Right ventricle myocardium inferior (tissue), 1 donor: ENCODE data around the gene SLC45A1. TPM values are rescaled to one million over a fixed set of nuclear protein-coding genes. Genes with fewer than 3 reads are reported as not detected.
"Not testable (repeated sequence)": the region's sequence is repeated elsewhere in the genome, so short reads cannot be mapped to it uniquely, and the experiment has no call there.

ENCODE experiments used
- ATAC-seq: fragments of 200-7000 bp; cut with Tn5 transposase; one replicate; pipeline ENCODE4 v1.9.1; 2020; ENCODE audit warnings: mild to moderate bottlenecking, moderate library complexity
- DNase-seq: peaks from one replicate; pipeline ENCODE4 v3.0.0; 2021; ENCODE audit errors: missing footprints
- intact Hi-C: fragments of 100-400 bp; cut with DNase I; formaldehyde crosslinking; loops from one replicate; pipeline ENCODE4 v1.11.0; 2022
- long read RNA-seq: library from polyadenylated mRNA; unstranded; transcript quantifications from one replicate; pipeline ENCODE4 v2.0.0, GENCODE V29; 2021
- total RNA-seq: library from RNA; stranded (reverse); fragmentation: NEBNext Ultra II Directional; extraction: Animal tissue kit (Norgen Biotek cat#: 25700); gene quantifications from one replicate; pipeline ENCODE4 v1.2.1, GENCODE V29; 2021
- donor health status: DM: no; HTN: yes; CAD: no; lungs with severe emphysema.

Gene SLC45A1
- total RNA-seq = 2.5 TPM
- long read RNA-seq, partial matches to known transcripts = 0 of 2 reads
- long read RNA-seq, other reads (novel, unspliced or antisense) = 0 of 2 reads

GRCh38 chr1:8317647-8318381 is at the start of gene SLC45A1:
Gene SLC45A1 (plus strand): TSS chr1:8318114. CDS start chr1:8324330, 6,216 bp downstream.
- DNase-seq = peak; percentile 93
- intact Hi-C loops = loop anchor here (1.0 to 10.0 kb wide), 2 partner anchors 143 to 292 kb away; partner anchors contain the start of gene ERRFI1
- ATAC-seq = peak; percentile 90

GRCh38 chr1:8273036-8273435 is 44.9 kb upstream of the SLC45A1 start:
- intact Hi-C loops = no loop called here
- DNase-seq (no peak), ATAC-seq (no peak)

DNA sequence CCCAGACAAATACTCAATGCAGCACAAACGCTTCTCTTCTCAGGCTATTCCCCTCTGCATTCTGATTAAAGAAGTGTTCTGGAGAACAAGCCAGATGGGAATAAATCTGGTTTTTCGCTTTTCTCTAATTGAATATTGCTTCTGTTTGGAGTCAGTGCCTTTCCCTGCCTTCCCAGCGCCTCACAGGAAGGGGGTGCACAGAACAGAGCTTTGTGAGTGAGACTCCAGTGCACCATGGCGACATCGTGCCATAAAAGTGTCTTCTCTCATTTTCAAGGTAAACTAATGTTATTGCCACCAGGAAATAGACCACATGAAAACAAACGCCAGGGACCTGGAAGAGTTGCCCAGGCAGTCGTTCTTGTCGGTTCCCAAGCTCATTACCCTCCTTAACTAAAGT is 43.6 kb upstream of the SLC45A1 start:
- DNase-seq (no peak), ATAC-seq (no peak)
- intact Hi-C loops = no loop called here

- ATAC-seq (no peak), DNase-seq (no peak)
- intact Hi-C loops = no loop called here
Observed at GRCh38 chr1:8276173-8276914, 41.6 kb upstream of the SLC45A1 start.

DNA sequence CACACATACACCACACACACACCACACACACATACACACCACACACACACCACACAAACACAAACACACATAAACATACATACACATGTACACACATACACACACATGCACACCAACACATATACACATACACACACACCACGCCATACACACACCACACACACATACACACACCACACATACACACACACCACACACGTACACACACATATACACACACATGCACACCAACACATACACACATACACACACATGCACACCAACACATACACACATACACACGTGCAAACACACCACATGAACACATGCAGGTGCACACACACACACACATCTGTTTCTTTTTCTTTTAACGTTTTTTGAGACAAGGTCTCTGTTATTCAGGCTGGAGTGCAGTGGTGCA is 41.0 kb upstream of the SLC45A1 start:
- ATAC-seq = no peak

GRCh38 chr1:8278677-8279076 is 39.2 kb upstream of the SLC45A1 start:
- ATAC-seq, intact Hi-C loops, DNase-seq: not testable (repeated sequence)

More for the DNA sequence above, 41.0 kb upstream of the SLC45A1 start:
- intact Hi-C loops = no loop called here
- DNase-seq = no peak

- intact Hi-C loops = no loop called here
- ATAC-seq = peak; percentile 34
- peak; percentile 75 for DNase-seq
Observed at GRCh38 chr1:8281843-8282509, 35.9 kb upstream of the SLC45A1 start.

DNA sequence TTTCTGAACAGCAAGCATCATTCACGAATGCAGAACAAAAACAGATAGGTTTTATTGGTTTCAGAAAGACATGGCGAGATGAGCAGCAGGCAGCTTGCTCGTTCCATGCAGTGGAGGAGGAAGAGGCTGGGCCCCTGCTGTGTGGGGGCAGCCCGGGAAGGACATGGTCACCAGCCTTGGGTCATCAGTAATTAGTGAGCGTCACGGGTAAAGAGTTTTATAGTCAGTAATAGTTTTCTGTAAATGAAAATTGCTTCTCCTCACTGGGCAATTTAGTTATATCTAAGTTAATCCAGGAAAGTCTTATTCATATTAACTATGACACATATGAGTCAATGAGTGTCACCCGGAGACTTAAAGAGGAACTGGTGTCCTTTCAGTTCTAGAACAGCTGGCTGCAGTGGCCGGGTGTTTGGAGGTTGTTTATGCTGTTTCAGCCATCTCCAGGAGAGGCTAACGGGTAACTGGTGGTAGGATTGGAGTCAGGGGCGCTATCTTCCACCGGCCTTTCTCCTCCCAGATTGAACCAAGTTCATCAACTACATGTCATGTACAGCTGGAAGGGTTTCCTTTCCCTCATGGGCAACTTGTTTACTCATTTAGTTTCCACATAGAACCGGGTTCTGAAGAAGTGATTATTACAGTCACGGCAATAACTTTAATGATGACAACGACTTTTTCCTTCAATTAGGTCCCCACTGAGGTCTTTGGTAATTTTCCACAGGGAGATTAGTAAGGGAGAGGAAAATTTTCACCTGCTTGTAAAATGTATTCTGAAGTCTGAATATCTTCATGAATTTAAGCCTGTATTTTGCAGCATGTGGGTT is 34.6 kb upstream of the SLC45A1 start:
- DNase-seq (no peak), ATAC-seq (peak; percentile 57)

GRCh38 chr1:8284127-8284526 is 33.8 kb upstream of the SLC45A1 start:
- no peak for ATAC-seq
- DNase-seq = no peak
- intact Hi-C loops = no loop called here

More for the DNA sequence above, 34.6 kb upstream of the SLC45A1 start:
- intact Hi-C loops = no loop called here

GRCh38 chr1:8285103-8285502 is 32.8 kb upstream of the SLC45A1 start:
- no peak for ATAC-seq
- intact Hi-C loops = no loop called here
- no peak for DNase-seq

DNA sequence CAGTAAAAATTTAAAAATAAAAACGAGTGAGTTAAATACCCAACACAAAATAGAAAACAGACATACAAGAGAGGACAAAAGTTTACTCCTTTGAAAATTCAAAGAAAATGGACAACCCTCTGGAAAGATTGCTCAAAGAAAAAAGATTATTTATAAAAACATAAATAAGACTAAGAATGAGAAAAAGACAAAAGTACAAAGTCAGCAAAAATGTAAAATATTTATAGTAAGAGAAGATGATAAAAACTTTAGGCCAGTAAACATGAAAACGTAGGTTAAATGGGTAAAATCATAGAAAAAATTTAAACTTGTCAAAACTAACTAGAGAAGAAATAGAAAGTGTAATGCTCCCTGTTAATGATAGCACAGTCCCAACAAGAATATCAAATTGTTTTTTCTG is 31.9 kb upstream of the SLC45A1 start:
- intact Hi-C loops = no loop called here
- ATAC-seq = no peak
- no peak for DNase-seq

DNA sequence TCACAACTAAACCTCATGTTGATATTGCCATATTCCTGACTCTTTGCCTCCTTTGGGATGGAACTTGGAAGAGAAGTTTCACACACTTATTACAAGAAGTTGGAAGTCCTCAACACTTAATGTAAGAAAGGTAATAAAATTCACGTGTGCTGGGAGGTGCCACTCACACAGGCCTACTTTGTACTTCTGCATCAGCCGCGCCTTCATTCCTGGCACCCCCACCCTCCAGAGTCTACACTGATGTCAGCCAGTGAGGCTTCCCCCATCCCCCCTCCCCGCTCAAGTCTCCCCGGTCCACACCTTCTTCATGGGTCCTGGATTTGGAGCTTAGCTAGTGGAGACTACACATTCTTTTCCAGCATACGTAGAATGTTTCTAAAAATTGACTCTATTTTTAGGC is 24.8 kb upstream of the SLC45A1 start:
- DNase-seq (no peak), ATAC-seq (no peak)
- intact Hi-C loops = no loop called here

GRCh38 chr1:8293641-8294169 is 24.2 kb upstream of the SLC45A1 start:
- intact Hi-C loops = no loop called here
- ATAC-seq (no peak), DNase-seq (no peak)

DNA sequence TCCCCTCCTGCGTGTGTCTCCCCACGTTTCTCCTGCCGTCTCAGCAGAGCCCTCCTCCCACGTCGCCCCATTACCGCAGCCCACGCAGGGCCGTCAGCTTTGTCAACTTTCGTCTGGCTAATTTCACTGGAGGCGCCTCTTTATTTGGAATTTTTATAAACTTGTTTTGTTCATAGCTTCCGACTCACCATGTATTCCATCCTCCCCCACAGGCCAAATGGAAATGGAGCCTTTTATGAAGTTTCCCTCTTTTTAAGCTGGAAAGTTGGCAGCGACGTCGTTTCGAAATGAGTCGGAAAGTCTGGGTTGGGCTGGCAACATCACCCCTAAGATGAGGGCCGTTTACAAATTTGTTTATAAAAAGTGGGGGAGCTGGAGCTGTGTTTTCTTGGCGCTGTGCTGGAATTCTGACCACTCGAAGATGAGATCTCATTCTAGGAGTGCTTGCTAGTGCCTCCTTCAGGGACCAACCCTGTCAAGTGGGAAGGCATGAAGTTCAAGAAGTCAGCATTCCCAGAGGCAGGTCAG is 23.7 kb upstream of the SLC45A1 start:
- no peak for ATAC-seq

DNA sequence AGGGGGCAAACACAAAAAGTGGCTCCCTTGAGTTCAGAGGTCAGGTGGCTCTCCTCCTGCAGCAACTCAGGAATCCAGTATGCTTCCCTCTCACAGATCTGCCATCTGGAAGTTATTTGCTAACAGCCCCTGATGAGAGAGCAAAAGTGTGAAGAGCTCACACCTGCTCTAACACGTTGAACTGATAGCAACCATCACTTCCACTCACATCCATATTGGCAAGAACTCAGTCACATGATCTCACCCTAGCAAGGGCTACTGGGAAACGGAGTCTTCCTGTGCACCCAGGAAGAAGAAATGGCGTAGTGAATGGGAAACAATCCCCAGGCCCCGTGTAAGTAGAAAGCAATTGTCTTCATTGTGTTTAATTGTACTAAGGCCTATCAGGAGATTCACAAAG is 20.7 kb upstream of the SLC45A1 start:
- DNase-seq = no peak
- no peak for ATAC-seq
- intact Hi-C loops = no loop called here

More for the DNA sequence above, 23.7 kb upstream of the SLC45A1 start:
- DNase-seq = no peak
- intact Hi-C loops = no loop called here

GRCh38 chr1:8299963-8300362 is 18.0 kb upstream of the SLC45A1 start:
- no peak for ATAC-seq
- no peak for DNase-seq
- intact Hi-C loops = loop anchor here (10.0 kb wide), 1 partner anchor 55 kb away; no protein-coding TSS in a partner anchor

DNA sequence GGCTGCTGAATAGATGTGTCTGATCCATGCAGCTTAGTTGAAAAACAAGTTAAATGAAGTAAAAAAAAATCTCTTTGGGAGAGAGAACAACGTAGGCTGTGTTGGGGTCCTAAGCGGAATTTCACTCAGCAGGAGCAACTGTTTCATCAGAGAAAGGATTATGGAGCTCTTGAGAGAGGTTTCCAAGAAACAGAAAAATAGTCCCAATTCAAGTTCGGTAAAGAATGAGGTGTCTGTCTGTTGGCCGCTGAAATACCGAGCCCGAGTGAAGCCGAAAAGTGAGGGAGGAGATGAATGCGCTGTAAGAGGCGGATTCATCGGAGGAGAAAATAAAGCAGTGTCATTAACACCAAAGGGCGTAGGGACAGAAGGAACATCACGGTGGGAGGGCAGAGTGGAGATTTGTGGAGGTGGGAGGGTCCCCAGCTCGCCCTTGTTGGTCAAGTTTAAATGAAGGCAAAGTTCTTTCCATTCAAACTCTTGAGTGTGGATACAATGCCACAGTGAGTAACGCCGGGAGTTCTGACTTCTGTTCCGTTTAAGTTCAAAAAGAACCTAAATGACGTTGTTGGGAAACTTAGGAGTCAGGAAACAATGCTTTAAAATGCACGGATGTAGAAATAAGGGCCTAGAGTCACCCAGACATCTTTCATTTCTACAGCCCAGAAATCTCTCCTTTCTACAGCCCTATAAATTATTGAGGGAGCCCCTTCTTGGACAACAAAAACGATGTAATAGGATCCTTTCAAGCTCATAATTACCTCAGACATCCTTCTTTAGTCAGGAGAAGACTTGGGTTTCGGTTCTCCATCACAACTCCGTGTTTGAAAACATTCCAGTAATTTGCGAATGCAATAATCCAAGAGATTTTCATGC is 15.6 kb upstream of the SLC45A1 start:
- intact Hi-C loops = loop anchor here (10.0 kb wide), 1 partner anchor 58 kb away; no protein-coding TSS in a partner anchor
- ATAC-seq (no peak), DNase-seq (no peak)
